ENCODE data around the gene BACE2. TPM values are rescaled to one million over a fixed set of nuclear protein-coding genes. Genes with fewer than 3 reads are reported as not detected.
"Not testable (repeated sequence)": the region's sequence is repeated elsewhere in the genome, so short reads cannot be mapped to it uniquely, and the experiment has no call there.

BACE2 gene
- polyA plus RNA-seq, 1 donor (not counting 4 experiments of a cell fraction or from before 2014, with no cell fraction given): 130 TPM

DNA sequence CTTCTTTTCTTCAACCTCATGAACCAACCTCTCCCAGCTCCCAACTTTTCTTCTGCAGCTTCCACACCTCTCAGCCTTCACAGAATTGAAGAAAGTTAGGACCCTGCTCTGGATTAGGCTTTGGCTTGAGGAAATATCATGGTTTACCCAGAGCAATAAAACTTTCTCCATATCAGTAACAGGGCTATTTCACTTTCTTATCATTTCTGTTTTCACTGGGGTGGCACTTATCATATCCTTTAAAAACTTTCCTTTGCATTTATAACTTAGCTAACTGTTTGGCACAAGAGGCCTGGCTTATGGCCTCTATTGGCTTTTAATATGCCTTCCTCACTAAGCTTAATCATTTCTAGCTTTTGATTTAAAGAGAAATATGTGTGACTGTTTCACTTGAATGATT is 139.3 kb downstream of the BACE2 start:
- dilution Hi-C loops (cut with MboI; ENCODE audit: extremely low pct_ligation_motif_present, low sequenced_read_pairs): no loop called here
- DNase-seq (ENCODE audit: low read depth, low spot score) (no peak), FAIRE-seq (no peak)
- no peak for TF ChIP-seq EZH2 (IDR thresholded peaks at IDR 0.05; ENCODE audit: low read length)
- TF ChIP-seq, protein P1, sequence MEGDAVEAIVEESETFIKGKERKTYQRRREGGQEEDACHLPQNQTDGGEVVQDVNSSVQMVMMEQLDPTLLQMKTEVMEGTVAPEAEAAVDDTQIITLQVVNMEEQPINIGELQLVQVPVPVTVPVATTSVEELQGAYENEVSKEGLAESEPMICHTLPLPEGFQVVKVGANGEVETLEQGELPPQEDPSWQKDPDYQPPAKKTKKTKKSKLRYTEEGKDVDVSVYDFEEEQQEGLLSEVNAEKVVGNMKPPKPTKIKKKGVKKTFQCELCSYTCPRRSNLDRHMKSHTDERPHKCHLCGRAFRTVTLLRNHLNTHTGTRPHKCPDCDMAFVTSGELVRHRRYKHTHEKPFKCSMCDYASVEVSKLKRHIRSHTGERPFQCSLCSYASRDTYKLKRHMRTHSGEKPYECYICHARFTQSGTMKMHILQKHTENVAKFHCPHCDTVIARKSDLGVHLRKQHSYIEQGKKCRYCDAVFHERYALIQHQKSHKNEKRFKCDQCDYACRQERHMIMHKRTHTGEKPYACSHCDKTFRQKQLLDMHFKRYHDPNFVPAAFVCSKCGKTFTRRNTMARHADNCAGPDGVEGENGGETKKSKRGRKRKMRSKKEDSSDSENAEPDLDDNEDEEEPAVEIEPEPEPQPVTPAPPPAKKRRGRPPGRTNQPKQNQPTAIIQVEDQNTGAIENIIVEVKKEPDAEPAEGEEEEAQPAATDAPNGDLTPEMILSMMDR (optimal IDR thresholded peaks at IDR 0.05 in 1 of 3, IDR thresholded peaks at IDR 0.05 in 1 of 3, conservative IDR thresholded peaks at IDR 0.05 in 1 of 3; ENCODE audit: extremely low read depth in 1 of 3, insufficient read depth in 2 of 3, low read length in 3 of 3): no peak
- H3K9me3 ChIP-seq (ENCODE audit: control insufficient read depth, low read depth, low read length): no peaks in the 10 kb centered on the region
- H3K27me3 ChIP-seq (ENCODE audit: control insufficient read depth, extremely low read depth, insufficient read depth, low read length): no peaks in the 10 kb centered on the region
- H3K27ac ChIP-seq (ENCODE audit: control insufficient read depth, insufficient read depth, low read length): no peak overlapping the region
- H3K9me1 ChIP-seq (ENCODE audit: control insufficient read depth, extremely low read depth, insufficient read depth, low read length): no peaks in the 10 kb centered on the region
- H3K9ac ChIP-seq (ENCODE audit: control insufficient read depth, extremely low read depth, insufficient read depth, low read length): no peak overlapping the region
- H3K4me1 ChIP-seq (ENCODE audit: control insufficient read depth, extremely low read depth, insufficient read depth, low read length): no peaks in the 10 kb centered on the region
- no peak overlapping the region for H2AFZ ChIP-seq (ENCODE audit: control insufficient read depth, low read length)
- H4K20me1 ChIP-seq (ENCODE audit: control insufficient read depth, extremely low read depth, insufficient read depth, low read length): no peaks in the 10 kb centered on the region
- H3K4me3 ChIP-seq (ENCODE audit: control insufficient read depth in 2 of 3, extremely low read depth in 1 of 3, insufficient read depth in 2 of 3, low read depth in 1 of 3, low read length in 3 of 3): no peak overlapping the region
- H3K36me3 ChIP-seq (ENCODE audit: control insufficient read depth in 2 of 2, extremely low read depth in 1 of 2, insufficient read depth in 2 of 2, low read length in 2 of 2): no peaks in the 10 kb centered on the region
- no peaks in the 10 kb centered on the region for H3K79me2 ChIP-seq (ENCODE audit: control insufficient read depth, insufficient read depth, low read length)
- no peak overlapping the region for H3K4me2 ChIP-seq (ENCODE audit: control insufficient read depth, extremely low read depth, insufficient read depth, low read depth, low read length)

DNA sequence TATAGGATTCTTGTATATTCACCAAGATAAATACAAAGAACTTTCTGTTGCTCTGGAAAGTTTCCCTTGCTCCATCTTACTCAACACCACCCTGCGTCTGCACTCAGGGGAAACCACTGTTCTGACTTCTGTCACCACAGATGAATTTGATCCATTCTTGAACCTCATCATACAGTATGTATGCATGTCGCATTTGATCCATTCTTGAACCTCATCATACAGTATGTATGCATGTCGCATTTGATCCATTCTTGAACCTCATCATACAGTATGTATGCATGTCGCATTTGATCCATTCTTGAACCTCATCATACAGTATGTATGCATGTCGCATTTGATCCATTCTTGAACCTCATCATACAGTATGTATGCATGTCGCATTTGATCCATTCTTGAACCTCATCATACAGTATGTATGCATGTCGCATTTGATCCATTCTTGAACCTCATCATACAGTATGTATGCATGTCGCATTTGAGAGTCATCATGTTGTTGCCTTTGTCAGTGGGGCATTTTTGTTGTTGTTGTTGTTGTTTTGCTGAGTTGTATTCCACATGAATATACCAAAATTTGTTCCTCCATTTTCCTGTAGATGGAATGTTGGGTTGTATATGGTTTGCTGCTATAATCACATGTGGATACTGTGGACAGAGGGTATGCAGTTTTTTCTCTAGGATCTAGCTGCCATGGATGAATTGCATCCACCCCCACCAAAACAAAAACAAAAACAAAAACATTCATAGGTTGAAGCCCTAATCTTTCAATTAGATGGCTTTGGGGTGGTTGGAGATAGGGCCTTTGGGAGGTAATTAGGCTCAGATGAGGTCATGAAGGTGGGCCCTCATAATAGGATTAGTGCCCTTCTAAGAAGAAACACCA is 145.6 kb downstream of the BACE2 start:
- H3K79me2 ChIP-seq (ENCODE audit: control insufficient read depth, insufficient read depth, low read length); H3K27ac ChIP-seq (ENCODE audit: control insufficient read depth, insufficient read depth, low read length); H3K4me3 ChIP-seq (ENCODE audit: control insufficient read depth in 2 of 3, extremely low read depth in 1 of 3, insufficient read depth in 2 of 3, low read depth in 1 of 3, low read length in 3 of 3); H2AFZ ChIP-seq (ENCODE audit: control insufficient read depth, low read length); H4K20me1 ChIP-seq (ENCODE audit: control insufficient read depth, extremely low read depth, insufficient read depth, low read length); dilution Hi-C loops (cut with MboI; ENCODE audit: extremely low pct_ligation_motif_present, low sequenced_read_pairs); H3K9me1 ChIP-seq (ENCODE audit: control insufficient read depth, extremely low read depth, insufficient read depth, low read length); H3K9ac ChIP-seq (ENCODE audit: control insufficient read depth, extremely low read depth, insufficient read depth, low read length); H3K9me3 ChIP-seq (ENCODE audit: control insufficient read depth, low read depth, low read length); H3K4me1 ChIP-seq (ENCODE audit: control insufficient read depth, extremely low read depth, insufficient read depth, low read length); H3K4me2 ChIP-seq (ENCODE audit: control insufficient read depth, extremely low read depth, insufficient read depth, low read depth, low read length); H3K36me3 ChIP-seq (ENCODE audit: control insufficient read depth in 2 of 2, extremely low read depth in 1 of 2, insufficient read depth in 2 of 2, low read length in 2 of 2); FAIRE-seq; DNase-seq (ENCODE audit: low read depth, low spot score): not testable (repeated sequence)
- peaks cover 32% of the 10 kb centered on the region for H3K27me3 ChIP-seq (ENCODE audit: control insufficient read depth, extremely low read depth, insufficient read depth, low read length)

All from keratinocyte (primary cell).